K562 (cell line): ENCODE results near the gene MRPL41. TPM values are rescaled to one million over a fixed set of nuclear protein-coding genes. Genes with fewer than 3 reads are reported as not detected.
A peak's percentile ranks its signal among the peaks of the same experiment; 100 is the strongest.

ENCODE experiments used
- BCOR ChIP-seq: fragments of 450-650 bp; IDR thresholded peaks from 2 replicates; pipeline ENCODE4 v1.6.1; 2016
- CBX8 ChIP-seq: fragments of 200-600 bp; sonication (generic); IDR thresholded peaks from 2 replicates; pipeline ENCODE4 v1.6.1; 2012; ENCODE audit warnings: borderline replicate concordance, mixed run types, low read depth, mild to moderate bottlenecking, moderate library complexity, mixed read lengths, low read length, control low read depth, inconsistent platforms; ENCODE audit not compliant: poor library complexity, severe bottlenecking; ENCODE audit errors: extremely low read depth
- FOXK2 ChIP-seq, 2 experiments: fragments of 450-650 bp; IDR thresholded peaks in 1 of 2; conservative IDR thresholded peaks in 1 of 2; 2 replicates each; pipeline ENCODE4 v1.6.1; 2016; ENCODE audit warnings: low read depth in 2 of 2, mild to moderate bottlenecking in 1 of 2
- GTF2E2 ChIP-seq: fragments of 200-800 bp; sonication (Bioruptor generic); IDR thresholded peaks from 2 replicates; pipeline ENCODE4 v1.6.1; 2016; ENCODE audit warnings: missing genetic modification characterization, missing compliant biosample characterization
- HMG20A ChIP-seq: fragments of 450-650 bp; formaldehyde crosslinking; conservative IDR thresholded peaks from 2 replicates; pipeline ENCODE4 v1.4.0; 2020; ENCODE audit warnings: mild to moderate bottlenecking, mixed read lengths
- MED1 ChIP-seq: sonication (generic); formaldehyde crosslinking; IDR thresholded peaks from 2 replicates; pipeline ENCODE4 v1.8.1; 2023; ENCODE audit warnings: missing genetic modification reagents, borderline replicate concordance
- NCOA6 ChIP-seq: fragments of 450-650 bp; IDR thresholded peaks from 2 replicates; pipeline ENCODE4 v1.6.1; 2017; ENCODE audit warnings: mild to moderate bottlenecking
- NEUROD1 ChIP-seq: fragments of 150-350 bp; IDR thresholded peaks from 2 replicates; pipeline ENCODE4 v1.6.1; 2014; ENCODE audit warnings: borderline replicate concordance, low read length, low read depth; ENCODE audit not compliant: partially characterized antibody
- PHTF2 ChIP-seq: fragments of 250-450 bp; sonication (Bioruptor Pico); IDR thresholded peaks from 2 replicates; pipeline ENCODE4 v1.5.0; 2021; ENCODE audit warnings: mild to moderate bottlenecking
- REST ChIP-seq, 2 experiments: fragments of 450-650 bp; formaldehyde crosslinking in 1 of 2; IDR thresholded peaks; 2 replicates each; pipeline versions ENCODE4 v1.4.0 to v1.6.1; 2014 to 2020; ENCODE audit warnings: mild to moderate bottlenecking in 2 of 2, borderline replicate concordance in 1 of 2, low read depth in 1 of 2
- SETDB1 ChIP-seq: IDR thresholded peaks from one replicate; pipeline ENCODE4 v1.6.1; 2012; ENCODE audit warnings: low read length, control low read depth, inconsistent platforms
- SIRT6 ChIP-seq: IDR thresholded peaks from one replicate; pipeline ENCODE4 v1.6.1; 2012; ENCODE audit warnings: low read depth, mild to moderate bottlenecking, control low read depth, inconsistent platforms, low read length, moderate library complexity
- STAT6 ChIP-seq: sonication (generic); formaldehyde crosslinking; IDR thresholded peaks from 2 replicates; pipeline ENCODE4 v1.8.1; 2023; ENCODE audit warnings: mild to moderate bottlenecking, missing genetic modification reagents
- TFAP4 ChIP-seq: sonication (generic); formaldehyde crosslinking; IDR thresholded peaks from 2 replicates; pipeline ENCODE4 v1.8.0; 2022; ENCODE audit warnings: missing genetic modification reagents, mild to moderate bottlenecking, moderate library complexity, borderline replicate concordance
- U2AF1 ChIP-seq: fragments of 200-400 bp; formaldehyde crosslinking; optimal IDR thresholded peaks from 2 replicates; pipeline ENCODE3; 2017; ENCODE audit warnings: mild to moderate bottlenecking, low read depth, low read length, moderate library complexity
- ZNF184 ChIP-seq: sonication (generic); formaldehyde crosslinking; IDR thresholded peaks from 2 replicates; pipeline ENCODE4 v1.5.0; 2020; ENCODE audit warnings: missing genetic modification reagents
- ZNF507 ChIP-seq: conservative IDR thresholded peaks from 2 replicates; pipeline ENCODE4 v1.6.1; 2017; ENCODE audit warnings: missing genetic modification characterization, missing compliant biosample characterization
- ZNF77 ChIP-seq: fragments of 250-450 bp; sonication (Bioruptor Pico); IDR thresholded peaks from 2 replicates; pipeline ENCODE4 v1.5.0; 2020
- polyA plus RNA-seq, 8 experiments: library from polyadenylated mRNA; depleted of rRNA in 4 of 8; stranded (reverse) in 5 of 8; unstranded in 3 of 8; fragments of >200 nt; fragmentation: Nextera tagmentation in 2 of 8; fragmentation: Illumina TruSeq in 1 of 8; extraction: Ambion mirVana in 2 of 8; extraction: Trizol in 1 of 8; gene quantifications; 2 replicates each; pipeline versions ENCODE4 v1.2.1 to v1.2.3, GENCODE V29; 2011 to 2014; ENCODE audit warnings: inconsistent platforms in 1 of 8, missing spikeins in 1 of 8
- total RNA-seq, 7 experiments: library from RNA; depleted of rRNA in 6 of 7; stranded (reverse); fragments of >200 nt in 6 of 7; fragmentation: Illumina TruSeq in 2 of 7; extraction: Trizol in 2 of 7; gene quantifications; 2 replicates each; pipeline versions ENCODE4 v1.2.1 to v1.2.3, GENCODE V29; 2011 to 2021; ENCODE audit warnings: low replicate concordance in 1 of 7

The MRPL41 gene
- total and polyA plus RNA-seq, 9 of the 15 experiments (the other 6 are each of a cell fraction or from before 2014, with no cell fraction given): 2.6 to 259 (median 21.6) TPM

GRCh38 chr9:137550231-137550621, 1.5 kb upstream of the MRPL41 start, which contains the start of gene PNPLA7 (continued):
- peak; percentile 99 to 100 for TF ChIP-seq FOXK2 (conservative IDR thresholded peaks at IDR 0.05 in 1 of 2, IDR thresholded peaks at IDR 0.05 in 1 of 2; ENCODE audit: low read depth in 2 of 2)
- no peak for TF ChIP-seq MED1 (CRISPR knock-in tag)
- no peak for TF ChIP-seq HMG20A (CRISPR knock-in tag)
- TF ChIP-seq SIRT6: no peak
- TF ChIP-seq PHTF2 (CRISPR knock-in tag): no peak
- TF ChIP-seq ZNF77: no peak
- TF ChIP-seq U2AF1: no peak
- TF ChIP-seq TFAP4: peak; percentile 82
- TF ChIP-seq NCOA6: no peak
- peak; percentile 33; the same call in 1 of the 2 replicates for TF ChIP-seq REST (IDR thresholded peaks at IDR 0.05; ENCODE audit: borderline replicate concordance)
- TF ChIP-seq REST (CRISPR knock-in tag; IDR thresholded peaks at IDR 0.05; ENCODE audit: low read depth): no peak
- TF ChIP-seq STAT6: no peak
- TF ChIP-seq SETDB1: no peak
- TF ChIP-seq GTF2E2 (tag): no peak
- TF ChIP-seq NEUROD1: no peak
- no peak for TF ChIP-seq BCOR
- no peak for TF ChIP-seq CBX8
- TF ChIP-seq ZNF184 (CRISPR knock-in tag): no peak
- no peak for TF ChIP-seq ZNF507 (tag)
